HCT116 (cell line): Measurements from ENCODE around the gene SLAIN1. TPM values are rescaled to one million over a fixed set of nuclear protein-coding genes. Genes with fewer than 3 reads are reported as not detected.

Source experiments
- ATAC-seq: fragments of 200-7000 bp; cut with Tn5 transposase; 2 replicates; pipeline ENCODE4 v1.9.1; 2020; ENCODE audit warnings: mild to moderate bottlenecking, moderate library complexity
- BruUV-seq: library from RNA; stranded (reverse); fragments of 400-500 nt; replicated peaks from 2 replicates; lab custom pipeline; 2021; lab: Mats Ljungman, UMichigan
- CTCF ChIA-PET: fragments of 300-600 bp; sonication (Branson Sonifier 250); formaldehyde crosslinking; loops from one replicate; lab custom pipeline; 2021; ENCODE audit warnings: antibody characterized with exemption; lab: Charles Lee
- POLR2A ChIA-PET: fragments of 300-600, 350-600 bp; sonication (Branson Sonifier 250); formaldehyde crosslinking; loops from one replicate; lab custom pipeline; 2021; ENCODE audit warnings: antibody characterized with exemption; lab: Charles Lee
- RAD21 ChIA-PET, 2 experiments: fragments of 300-600 bp; sonication (Branson Sonifier 250); formaldehyde crosslinking; loops; one replicate each; lab custom pipeline; 2023; ENCODE audit warnings: low total read pairs in 2 of 2; ENCODE audit not compliant: uncharacterized antibody in 2 of 2, unreplicated experiment in 2 of 2, low non-redundant PET in 1 of 2; lab: Charles Lee
- DNase-seq: peaks from one replicate; pipeline ENCODE4 v3.0.0-alpha.2; 2010; ENCODE audit warnings: low read depth, low spot score
- H2AFZ ChIP-seq: fragments of 200-600 bp; shearing (Covaris generic), sonication (generic); 2 replicates; pipeline ENCODE4 v1.6.1; 2017; ENCODE audit warnings: low read depth, mixed run types, mixed read lengths, antibody characterized with exemption, low read length; ENCODE audit not compliant: poor library complexity, severe bottlenecking
- H3K27ac ChIP-seq: 2 replicates; pipeline ENCODE4 v1.5.1; 2012; ENCODE audit warnings: low read depth, low read length
- H3K27me3 ChIP-seq: fragments of 200-600 bp; sonication (generic); 2 replicates; pipeline ENCODE4 v1.6.1; 2016; ENCODE audit warnings: mixed run types, low read length, mixed read lengths; ENCODE audit not compliant: insufficient read depth
- H3K36me3 ChIP-seq, 2 experiments: fragments of 200-500 bp in 1 of 2; fragments of 200-600 bp in 1 of 2; sonication (Bioruptor generic) in 1 of 2; sonication (generic) in 1 of 2; 2 replicates each; pipeline versions ENCODE4 v1.5.1 to v1.6.1; 2014 to 2016; ENCODE audit warnings: low read length in 2 of 2, inconsistent platforms in 1 of 2, mixed read lengths in 1 of 2, mixed run types in 1 of 2; ENCODE audit not compliant: insufficient read depth in 2 of 2, control insufficient read depth in 1 of 2
- H3K4me1 ChIP-seq, 2 experiments: fragments of 200-600 bp in 1 of 2; sonication (generic) in 1 of 2; 2 replicates each; pipeline versions ENCODE4 v1.5.1 to v1.6.1; 2012 to 2017; ENCODE audit warnings: low read length in 2 of 2, inconsistent platforms in 1 of 2, mild to moderate bottlenecking in 1 of 2, mixed read lengths in 1 of 2, mixed run types in 1 of 2, moderate library complexity in 1 of 2; ENCODE audit not compliant: insufficient read depth in 2 of 2, control insufficient read depth in 1 of 2
- H3K4me2 ChIP-seq: fragments of 200-600 bp; sonication (generic); 2 replicates; pipeline ENCODE4 v1.6.1; 2017; ENCODE audit warnings: mixed run types, low read length, mixed read lengths
- H3K4me3 ChIP-seq, 2 experiments: fragments of 200-600 bp in 1 of 2; sonication (generic) in 1 of 2; replicated peaks in 1 of 2; 2 replicates each; pipeline ENCODE4 v1.5.1; 2011 to 2016; ENCODE audit warnings: low read length in 2 of 2, control low read depth in 1 of 2, low read depth in 1 of 2, mild to moderate bottlenecking in 1 of 2, mixed read lengths in 1 of 2, mixed run types in 1 of 2
- H3K79me2 ChIP-seq: fragments of 200-600 bp; sonication (generic); 2 replicates; pipeline ENCODE4 v1.6.1; 2017; ENCODE audit warnings: mild to moderate bottlenecking, mixed run types, low read length, moderate library complexity, mixed read lengths; ENCODE audit not compliant: insufficient read depth
- H3K9ac ChIP-seq: fragments of 200-600 bp; sonication (generic); 2 replicates; pipeline ENCODE4 v1.6.1; 2016; ENCODE audit warnings: low read length, mixed read lengths
- H3K9me2 ChIP-seq: fragments of 200-600 bp; sonication (generic), shearing (Covaris generic); 2 replicates; pipeline ENCODE4 v1.6.1; 2017; ENCODE audit warnings: mixed run types, mild to moderate bottlenecking, moderate library complexity; ENCODE audit not compliant: insufficient read depth
- H3K9me3 ChIP-seq, 2 experiments: fragments of 200-500 bp in 1 of 2; fragments of 200-600 bp in 1 of 2; sonication (Bioruptor generic) in 1 of 2; sonication (generic) in 1 of 2; 2 replicates each; pipeline ENCODE4 v1.6.1; 2014 to 2017; ENCODE audit warnings: low read length in 2 of 2, mixed read lengths in 2 of 2, inconsistent platforms in 1 of 2, low read depth in 1 of 2, mild to moderate bottlenecking in 1 of 2, mixed run types in 1 of 2, moderate library complexity in 1 of 2; ENCODE audit not compliant: control insufficient read depth in 1 of 2, insufficient read depth in 1 of 2
- H4K20me1 ChIP-seq: fragments of 200-600 bp; sonication (generic), shearing (Covaris generic); 2 replicates; pipeline ENCODE4 v1.6.1; 2017; ENCODE audit warnings: mixed run types, mild to moderate bottlenecking, moderate library complexity; ENCODE audit not compliant: insufficient read depth
- CBX3 ChIP-seq: IDR thresholded peaks from 2 replicates; pipeline ENCODE4 v1.6.1; 2012; ENCODE audit warnings: low read depth
- CTCF ChIP-seq, 3 experiments: fragments of 200-600 bp in 1 of 3; sonication (generic) in 1 of 3; IDR thresholded peaks in 2 of 3; conservative IDR thresholded peaks in 1 of 3; 2 replicates each; pipeline ENCODE4 v1.5.1; 2012 to 2017; ENCODE audit warnings: low read depth in 2 of 3, low read length in 2 of 3, antibody characterized with exemption in 1 of 3, borderline replicate concordance in 1 of 3, control low read depth in 1 of 3, mild to moderate bottlenecking in 1 of 3, mixed read lengths in 1 of 3, mixed run types in 1 of 3, moderate library complexity in 1 of 3; ENCODE audit not compliant: insufficient read depth in 1 of 3
- EGR1 ChIP-seq: IDR thresholded peaks from 2 replicates; pipeline ENCODE4 v1.6.1; 2012; ENCODE audit warnings: low read depth
- ELF1 ChIP-seq: IDR thresholded peaks from 2 replicates; pipeline ENCODE4 v1.6.1; 2012; ENCODE audit warnings: low read depth, borderline replicate concordance
- EZH2 ChIP-seq: fragments of 200-600 bp; sonication (generic); IDR thresholded peaks from 2 replicates; pipeline ENCODE4 v1.6.1; 2017; ENCODE audit warnings: antibody characterized with exemption, mixed run types
- EZH2phosphoT487 ChIP-seq: fragments of 200-600 bp; IDR thresholded peaks from 2 replicates; pipeline ENCODE4 v1.6.1; 2018; ENCODE audit warnings: antibody characterized with exemption, borderline replicate concordance
- FOSL1 ChIP-seq: IDR thresholded peaks from 2 replicates; pipeline ENCODE4 v1.6.1; 2012; ENCODE audit warnings: low read depth
- MAX ChIP-seq: IDR thresholded peaks from 2 replicates; pipeline ENCODE4 v1.6.1; 2012
- POLR2AphosphoS5 ChIP-seq: IDR thresholded peaks from 2 replicates; pipeline ENCODE4 v1.6.1; 2011; ENCODE audit warnings: mild to moderate bottlenecking, low read depth, low read length, moderate library complexity
- RAD21 ChIP-seq: IDR thresholded peaks from 2 replicates; pipeline ENCODE4 v1.6.1; 2012; ENCODE audit warnings: low read depth, mild to moderate bottlenecking
- SP1 ChIP-seq: IDR thresholded peaks from 2 replicates; pipeline ENCODE4 v1.6.1; 2012; ENCODE audit warnings: low read depth
- SRF ChIP-seq: IDR thresholded peaks from 2 replicates; pipeline ENCODE4 v1.6.1; 2012; ENCODE audit warnings: low read depth
- TCF7L2 ChIP-seq: IDR thresholded peaks from 2 replicates; pipeline ENCODE4 v1.7.0; 2011; ENCODE audit warnings: borderline replicate concordance, inconsistent platforms; ENCODE audit not compliant: insufficient read depth, insufficient read length; ENCODE audit errors: extremely low read depth
- YY1 ChIP-seq: IDR thresholded peaks from 2 replicates; pipeline ENCODE4 v1.6.1; 2011; ENCODE audit warnings: low read length, low read depth, moderate library complexity, mild to moderate bottlenecking; ENCODE audit not compliant: insufficient replicate concordance; ENCODE audit errors: extremely low read depth
- ZFX ChIP-seq: fragments of 450-650 bp; IDR thresholded peaks from 2 replicates; pipeline ENCODE4 v1.6.1; 2017
- intact Hi-C: fragments of 100-400 bp; cut with micrococcal nuclease; formaldehyde crosslinking; loops from 2 replicates; pipeline ENCODE4 v1.10.0; 2022
- total RNA-seq: library from RNA; stranded (reverse); gene quantifications from one replicate; pipeline ENCODE4 v1.2.1, GENCODE V29; 2021; ENCODE audit not compliant: unreplicated experiment

SLAIN1 gene
- total RNA-seq, 1 experiment from 2014 or later = 0.34 TPM

- Histone ChIP-seq H3K36me3 (no peaks in the 10 kb centered on the region; a peak in 1 of 4 replicates), H3K27me3 (no peaks in the 10 kb centered on the region), H3K4me3 (no peak overlapping the region), H3K79me2 (no peaks in the 10 kb centered on the region), H3K4me1 (no peaks in the 10 kb centered on the region), H3K27ac (no peak overlapping the region), H3K4me2 (no peak overlapping the region), H2AFZ (no peak overlapping the region)
- BruUV-seq = no TSS peak
- ATAC-seq = no peak
- RAD21 ChIA-PET = no interaction called here
- TF ChIP-seq EZH2phosphoT487 (no peak), MAX (no peak), RAD21 (no peak), CTCF (IDR thresholded peaks at IDR 0.05 in 2 of 3, conservative IDR thresholded peaks at IDR 0.05 in 1 of 3; ENCODE audit: borderline replicate concordance in 1 of 3, insufficient read depth in 1 of 3, low read depth in 2 of 3, low read length in 2 of 3) (no peak), CBX3 (no peak), SRF (no peak), EGR1 (no peak), YY1 (no peak), FOSL1 (no peak), POLR2AphosphoS5 (no peak), ZFX (no peak), EZH2 (no peak), TCF7L2 (no peak), SP1 (no peak), ELF1 (no peak)
- TF ChIP-seq, all 23 proteins: peak for 0
- Histone ChIP-seq H3K9ac (no peak overlapping the region), H3K9me2 (no peaks in the 10 kb centered on the region), H4K20me1 (no peaks in the 10 kb centered on the region), H3K9me3 (no peaks in the 10 kb centered on the region; a peak in 1 of 4 replicates)
- ChIA-PET POLR2A (no interaction called here), CTCF (no interaction called here)
- intact Hi-C loops = no loop called here
- no peak for DNase-seq
Measured at GRCh38 chr13:77807431-77808135, 110.1 kb downstream of the SLAIN1 start.
